Measurements from ENCODE around the gene MCM9.

DNA sequence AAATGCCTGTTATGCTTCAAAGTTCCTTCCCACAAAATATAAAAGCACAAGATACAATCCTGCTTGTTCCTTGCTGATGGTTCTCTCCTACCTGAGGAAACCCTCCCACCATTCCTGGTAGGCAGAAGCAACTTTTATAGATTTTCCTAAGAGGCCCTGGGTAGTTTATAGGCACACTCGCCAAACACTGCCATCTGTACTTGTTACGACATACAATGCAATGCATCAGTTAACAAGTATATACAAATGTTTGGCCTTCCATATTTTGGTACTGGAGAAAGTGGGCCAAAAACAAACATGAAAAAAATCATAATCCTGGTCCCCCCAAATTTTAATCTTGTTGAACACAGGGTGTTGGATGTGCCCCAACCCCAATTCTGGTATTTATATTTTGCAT is 16.6 kb downstream of the MCM9 start:
- TF ChIP-seq POLR2A (IDR thresholded peaks at IDR 0.05; ENCODE audit: low read depth, low read length), result no peak
- TF ChIP-seq, protein P1, sequence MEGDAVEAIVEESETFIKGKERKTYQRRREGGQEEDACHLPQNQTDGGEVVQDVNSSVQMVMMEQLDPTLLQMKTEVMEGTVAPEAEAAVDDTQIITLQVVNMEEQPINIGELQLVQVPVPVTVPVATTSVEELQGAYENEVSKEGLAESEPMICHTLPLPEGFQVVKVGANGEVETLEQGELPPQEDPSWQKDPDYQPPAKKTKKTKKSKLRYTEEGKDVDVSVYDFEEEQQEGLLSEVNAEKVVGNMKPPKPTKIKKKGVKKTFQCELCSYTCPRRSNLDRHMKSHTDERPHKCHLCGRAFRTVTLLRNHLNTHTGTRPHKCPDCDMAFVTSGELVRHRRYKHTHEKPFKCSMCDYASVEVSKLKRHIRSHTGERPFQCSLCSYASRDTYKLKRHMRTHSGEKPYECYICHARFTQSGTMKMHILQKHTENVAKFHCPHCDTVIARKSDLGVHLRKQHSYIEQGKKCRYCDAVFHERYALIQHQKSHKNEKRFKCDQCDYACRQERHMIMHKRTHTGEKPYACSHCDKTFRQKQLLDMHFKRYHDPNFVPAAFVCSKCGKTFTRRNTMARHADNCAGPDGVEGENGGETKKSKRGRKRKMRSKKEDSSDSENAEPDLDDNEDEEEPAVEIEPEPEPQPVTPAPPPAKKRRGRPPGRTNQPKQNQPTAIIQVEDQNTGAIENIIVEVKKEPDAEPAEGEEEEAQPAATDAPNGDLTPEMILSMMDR (conservative IDR thresholded peaks at IDR 0.05; ENCODE audit: low read depth, low read length), result no peak
- TF ChIP-seq RAD21 (IDR thresholded peaks at IDR 0.05; ENCODE audit: low read length), result no peak
- no peak for TF ChIP-seq SMC3 (IDR thresholded peaks at IDR 0.05; ENCODE audit: low read depth, low read length)
- no peak for TF ChIP-seq FOS (IDR thresholded peaks at IDR 0.05; ENCODE audit: low read depth, low read length)
- TF ChIP-seq RCOR1 (IDR thresholded peaks at IDR 0.05; ENCODE audit: insufficient replicate concordance, low read length), result no peak
- no peak for TF ChIP-seq BHLHE40 (IDR thresholded peaks at IDR 0.05; ENCODE audit: low read depth, low read length)
- no peak for TF ChIP-seq MAFK (IDR thresholded peaks at IDR 0.05; ENCODE audit: low read depth, low read length)
- TF ChIP-seq MAZ (IDR thresholded peaks at IDR 0.05; ENCODE audit: borderline replicate concordance, low read depth, low read length), result no peak
- TF ChIP-seq, protein P2, sequence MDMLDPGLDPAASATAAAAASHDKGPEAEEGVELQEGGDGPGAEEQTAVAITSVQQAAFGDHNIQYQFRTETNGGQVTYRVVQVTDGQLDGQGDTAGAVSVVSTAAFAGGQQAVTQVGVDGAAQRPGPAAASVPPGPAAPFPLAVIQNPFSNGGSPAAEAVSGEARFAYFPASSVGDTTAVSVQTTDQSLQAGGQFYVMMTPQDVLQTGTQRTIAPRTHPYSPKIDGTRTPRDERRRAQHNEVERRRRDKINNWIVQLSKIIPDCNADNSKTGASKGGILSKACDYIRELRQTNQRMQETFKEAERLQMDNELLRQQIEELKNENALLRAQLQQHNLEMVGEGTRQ (IDR thresholded peaks at IDR 0.05; ENCODE audit: low read depth, low read length), result no peak
- no peak for TF ChIP-seq CHD1 (IDR thresholded peaks at IDR 0.05; ENCODE audit: low read depth, low read length)
- TF ChIP-seq MXI1 (IDR thresholded peaks at IDR 0.05; ENCODE audit: borderline replicate concordance, low read depth, low read length), result no peak
- TF ChIP-seq, protein P3, sequence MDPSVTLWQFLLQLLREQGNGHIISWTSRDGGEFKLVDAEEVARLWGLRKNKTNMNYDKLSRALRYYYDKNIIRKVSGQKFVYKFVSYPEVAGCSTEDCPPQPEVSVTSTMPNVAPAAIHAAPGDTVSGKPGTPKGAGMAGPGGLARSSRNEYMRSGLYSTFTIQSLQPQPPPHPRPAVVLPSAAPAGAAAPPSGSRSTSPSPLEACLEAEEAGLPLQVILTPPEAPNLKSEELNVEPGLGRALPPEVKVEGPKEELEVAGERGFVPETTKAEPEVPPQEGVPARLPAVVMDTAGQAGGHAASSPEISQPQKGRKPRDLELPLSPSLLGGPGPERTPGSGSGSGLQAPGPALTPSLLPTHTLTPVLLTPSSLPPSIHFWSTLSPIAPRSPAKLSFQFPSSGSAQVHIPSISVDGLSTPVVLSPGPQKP (IDR thresholded peaks at IDR 0.05; ENCODE audit: borderline replicate concordance, low read depth, low read length), result no peak

Measured in IMR-90 (cell line).